Fibroblast of the aortic adventitia (primary cell): ENCODE results near the gene BLM. TPM values are rescaled to one million over a fixed set of nuclear protein-coding genes. Genes with fewer than 3 reads are reported as not detected.
A peak's percentile ranks its signal among the peaks of the same experiment; 100 is the strongest.

Experiments
- DNase-seq: peaks from one replicate; pipeline ENCODE4 v3.0.0-alpha.2; 2010; ENCODE audit warnings: low read depth
- H3K4me3 ChIP-seq: 2 replicates; pipeline ENCODE4 v1.5.1; 2011; ENCODE audit warnings: low read depth, mild to moderate bottlenecking, control low read depth, low read length, moderate library complexity
- CTCF ChIP-seq: IDR thresholded peaks from 2 replicates; pipeline ENCODE4 v1.5.1; 2011; ENCODE audit warnings: mild to moderate bottlenecking, low read length, control low read depth, inconsistent platforms; ENCODE audit not compliant: insufficient read depth
- total RNA-seq: library from RNA; depleted of rRNA; stranded (reverse); fragments of >200 nt; gene quantifications from 2 replicates; pipeline ENCODE4 v1.2.3, GENCODE V29; 2012; ENCODE audit warnings: low replicate concordance

The BLM gene
- total RNA-seq, 1 donor = 12.2 TPM

DNA sequence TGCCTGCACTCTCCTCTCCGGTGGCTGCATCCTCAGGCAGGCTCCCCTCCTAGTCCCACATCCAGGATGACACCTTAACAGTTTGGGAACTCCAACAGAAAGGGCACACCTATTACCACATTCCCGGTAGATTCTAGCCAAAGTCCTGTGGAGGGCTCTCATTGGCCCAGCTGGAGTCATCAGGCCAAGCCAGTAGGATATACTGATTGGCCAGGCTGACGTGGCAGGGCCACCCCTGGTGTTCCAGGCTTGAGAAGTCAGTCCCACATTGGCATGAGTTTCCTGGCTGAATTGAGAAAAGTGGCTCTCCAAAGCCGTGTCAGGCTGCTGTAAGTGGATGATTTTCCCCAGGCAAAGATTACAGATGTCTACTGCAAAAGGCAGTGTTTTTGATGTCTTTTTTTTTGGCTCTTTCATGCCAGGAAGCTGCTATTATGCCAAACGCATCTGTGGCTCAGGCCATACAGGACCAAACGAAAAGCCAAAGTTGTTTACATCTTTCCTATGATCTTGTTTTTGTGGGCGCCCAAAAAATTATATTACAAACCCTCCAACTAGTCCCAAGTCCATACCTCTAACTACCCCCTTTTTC, 6.6 kb upstream of the BLM start:
- H3K4me3 ChIP-seq = no peak overlapping the region
- no peak for TF ChIP-seq CTCF
- peak; percentile 68 for DNase-seq

- no peak for TF ChIP-seq CTCF
- H3K4me3 ChIP-seq = no peak overlapping the region
- DNase-seq = no peak
These were observed 5.7 kb upstream of the BLM start for GRCh38 chr15:90711418-90711824.

GRCh38 chr15:90711842-90712241, 5.3 kb upstream of the BLM start:
- TF ChIP-seq CTCF = no peak

DNA sequence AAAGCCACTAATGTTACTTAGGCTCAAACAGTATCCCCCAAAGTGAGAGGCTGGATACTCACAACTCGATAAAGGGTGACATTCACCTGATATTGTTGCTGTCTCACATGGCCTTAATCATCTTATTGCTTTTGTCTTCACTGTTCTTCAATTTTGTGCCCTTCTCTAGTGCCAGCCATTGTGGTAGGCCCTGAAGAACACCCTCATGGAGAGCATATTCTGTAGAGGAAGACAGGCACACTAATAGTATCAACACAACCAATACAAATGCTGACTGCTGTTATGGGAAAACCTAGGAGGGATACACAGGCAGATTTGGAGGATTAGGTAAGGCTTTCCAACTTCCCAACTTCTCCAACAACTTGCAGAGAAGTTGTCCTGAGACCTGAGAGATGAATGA, 4.1 kb upstream of the BLM start:
- DNase-seq = no peak
- no peak for TF ChIP-seq CTCF
- H3K4me3 ChIP-seq = no peak overlapping the region

More at GRCh38 chr15:90711842-90712241, 5.3 kb upstream of the BLM start:
- no peak overlapping the region for H3K4me3 ChIP-seq
- no peak for DNase-seq

- peak; percentile 23 for DNase-seq
- peak overlapping the region; percentile 90 for H3K4me3 ChIP-seq
- no peak for TF ChIP-seq CTCF
These were observed 700 bp upstream of the BLM start for GRCh38 chr15:90716317-90716975.

- TF ChIP-seq CTCF = no peak
- no peak for DNase-seq
- H3K4me3 ChIP-seq = peak overlapping the region; percentile 9
These were observed 1.1 kb downstream of the BLM start for GRCh38 chr15:90718232-90718631.

DNA sequence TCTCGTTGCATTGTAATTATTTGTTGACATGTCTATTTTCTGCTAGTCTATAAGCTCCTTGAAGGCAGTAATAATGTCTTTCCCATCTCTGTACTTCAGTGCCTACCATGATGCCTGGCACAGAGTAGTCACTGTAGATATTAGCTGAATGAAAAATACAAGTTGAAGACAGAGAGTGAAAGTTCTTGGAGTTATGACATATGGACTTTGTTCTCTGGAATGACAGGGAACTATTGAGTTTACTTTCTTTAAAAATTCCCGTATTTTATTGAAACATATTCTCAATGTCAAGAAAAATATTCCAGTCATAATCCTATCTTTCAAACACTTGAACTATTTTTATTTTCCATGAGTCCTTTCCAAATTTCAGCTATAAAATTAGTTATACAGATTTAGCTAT, 3.0 kb downstream of the BLM start:
- TF ChIP-seq CTCF = no peak
- DNase-seq = no peak
- H3K4me3 ChIP-seq = no peak overlapping the region
